Liver (tissue), 3 donors: ENCODE measurements around the gene MUC13.

Source experiments
- ATF3 ChIP-seq: IDR thresholded peaks from 2 replicates; pipeline ENCODE4 v1.6.1; 2016; ENCODE audit warnings: antibody characterized with exemption
- CTCF ChIP-seq: fragments of 150-350 bp; IDR thresholded peaks from 2 replicates; pipeline ENCODE4 v1.5.1; 2017; ENCODE audit warnings: improper control_type of control experiment, low read depth, low read length; ENCODE audit not compliant: missing input control
- MAX ChIP-seq: IDR thresholded peaks from 2 replicates; pipeline ENCODE4 v1.6.1; 2016; ENCODE audit warnings: antibody characterized with exemption
- NR2F2 ChIP-seq: IDR thresholded peaks from 2 replicates; pipeline ENCODE4 v1.6.1; 2016; ENCODE audit warnings: antibody characterized with exemption
- RAD21 ChIP-seq, 2 donors: IDR thresholded peaks; 2 replicates each; pipeline ENCODE4 v1.6.1; 2016; ENCODE audit warnings: antibody characterized with exemption in 2 of 2, mild to moderate bottlenecking in 2 of 2
- RXRA ChIP-seq, 2 donors: IDR thresholded peaks; 2 replicates each; pipeline ENCODE4 v1.6.1; 2017 to 2018; ENCODE audit warnings: antibody characterized with exemption in 2 of 2, mild to moderate bottlenecking in 1 of 2
- SP1 ChIP-seq: IDR thresholded peaks from 2 replicates; pipeline ENCODE4 v1.6.1; 2018; ENCODE audit warnings: antibody characterized with exemption, mild to moderate bottlenecking
- TAF1 ChIP-seq: conservative IDR thresholded peaks from 2 replicates; pipeline ENCODE4 v1.6.1; 2016; ENCODE audit warnings: antibody characterized with exemption, mild to moderate bottlenecking
- YY1 ChIP-seq: IDR thresholded peaks from 2 replicates; pipeline ENCODE4 v1.6.1; 2016; ENCODE audit warnings: antibody characterized with exemption, mild to moderate bottlenecking
- donor health status: healthy.
- donor health status: healthy.

GRCh38 chr3:124972457-124972856 is 37.9 kb upstream of the MUC13 start:
- TF ChIP-seq YY1 (no peak), TAF1 (no peak), RAD21 (IDR thresholded peaks at IDR 0.05) (no peak), NR2F2 (no peak), CTCF (no peak), MAX (no peak), RXRA (IDR thresholded peaks at IDR 0.05) (no peak), SP1 (no peak), ATF3 (no peak)
